ENCODE measurements around the gene SEC61A2. TPM values are rescaled to one million over a fixed set of nuclear protein-coding genes. Genes with fewer than 3 reads are reported as not detected.
"Not testable (repeated sequence)": the region's sequence is repeated elsewhere in the genome, so short reads cannot be mapped to it uniquely, and the experiment has no call there.

Gene SEC61A2
- total RNA-seq, 1 donor from 2014 or later = 13.9 TPM

DNA sequence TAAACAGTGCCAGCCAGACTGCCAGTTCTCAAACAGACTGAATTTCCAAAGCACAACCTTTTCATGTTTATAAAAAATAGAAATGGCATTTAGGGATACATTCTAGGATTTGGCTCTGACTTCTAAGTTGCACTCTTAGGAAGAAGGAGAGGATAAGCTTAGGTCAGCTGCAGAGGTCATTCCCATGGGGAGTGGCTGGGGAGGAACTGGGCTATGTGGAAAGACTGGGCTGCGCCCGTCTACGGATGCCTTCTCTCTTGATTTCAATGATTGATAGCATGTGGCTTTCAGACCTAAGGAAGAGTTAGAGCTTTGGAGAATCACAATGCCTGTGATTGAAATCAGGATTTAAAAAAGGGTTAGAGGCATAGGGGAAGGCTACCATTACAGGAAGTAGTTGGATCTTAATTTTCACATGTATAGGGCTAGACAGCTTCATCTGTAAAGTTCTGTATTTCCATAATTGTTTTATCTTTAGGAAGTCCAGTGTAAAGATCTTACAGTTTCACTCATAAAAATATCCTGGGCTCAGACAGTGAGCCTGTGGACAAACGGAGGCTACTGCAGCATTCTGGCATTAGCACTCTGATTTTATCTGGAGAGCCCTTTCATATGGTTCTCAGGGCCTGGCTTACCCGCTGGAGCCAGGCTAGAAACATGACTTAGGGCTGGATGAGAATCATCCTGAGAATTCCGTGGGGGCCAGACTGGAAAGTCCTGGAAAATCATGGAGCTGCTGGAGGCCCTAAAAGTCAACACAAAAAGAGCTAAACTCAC, 36.7 kb downstream of the SEC61A2 start:
- DNase-seq (ENCODE audit: extremely low spot score, unreplicated experiment) = no peak
- Mint-ChIP-seq H3K27ac (ENCODE audit: unreplicated experiment) (no peak overlapping the region), H3K4me1 (ENCODE audit: unreplicated experiment) (no peaks in the 10 kb centered on the region), H3K27me3 (ENCODE audit: unreplicated experiment) (no peaks in the 10 kb centered on the region), H3K4me3 (ENCODE audit: unreplicated experiment) (no peak overlapping the region), H3K36me3 (ENCODE audit: unreplicated experiment) (peaks cover 45% of the 10 kb centered on the region), H3K9me3 (ENCODE audit: unreplicated experiment) (no peaks in the 10 kb centered on the region)
- TF ChIP-seq, protein P1, sequence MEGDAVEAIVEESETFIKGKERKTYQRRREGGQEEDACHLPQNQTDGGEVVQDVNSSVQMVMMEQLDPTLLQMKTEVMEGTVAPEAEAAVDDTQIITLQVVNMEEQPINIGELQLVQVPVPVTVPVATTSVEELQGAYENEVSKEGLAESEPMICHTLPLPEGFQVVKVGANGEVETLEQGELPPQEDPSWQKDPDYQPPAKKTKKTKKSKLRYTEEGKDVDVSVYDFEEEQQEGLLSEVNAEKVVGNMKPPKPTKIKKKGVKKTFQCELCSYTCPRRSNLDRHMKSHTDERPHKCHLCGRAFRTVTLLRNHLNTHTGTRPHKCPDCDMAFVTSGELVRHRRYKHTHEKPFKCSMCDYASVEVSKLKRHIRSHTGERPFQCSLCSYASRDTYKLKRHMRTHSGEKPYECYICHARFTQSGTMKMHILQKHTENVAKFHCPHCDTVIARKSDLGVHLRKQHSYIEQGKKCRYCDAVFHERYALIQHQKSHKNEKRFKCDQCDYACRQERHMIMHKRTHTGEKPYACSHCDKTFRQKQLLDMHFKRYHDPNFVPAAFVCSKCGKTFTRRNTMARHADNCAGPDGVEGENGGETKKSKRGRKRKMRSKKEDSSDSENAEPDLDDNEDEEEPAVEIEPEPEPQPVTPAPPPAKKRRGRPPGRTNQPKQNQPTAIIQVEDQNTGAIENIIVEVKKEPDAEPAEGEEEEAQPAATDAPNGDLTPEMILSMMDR (IDR thresholded peaks at IDR 0.05) = no peak

- H3K27ac Mint-ChIP-seq (ENCODE audit: unreplicated experiment); DNase-seq (ENCODE audit: extremely low spot score, unreplicated experiment); H3K4me3 Mint-ChIP-seq (ENCODE audit: unreplicated experiment); H3K9me3 Mint-ChIP-seq (ENCODE audit: unreplicated experiment); H3K4me1 Mint-ChIP-seq (ENCODE audit: unreplicated experiment); H3K27me3 Mint-ChIP-seq (ENCODE audit: unreplicated experiment): not testable (repeated sequence)
- peaks cover 38% of the 10 kb centered on the region for H3K36me3 Mint-ChIP-seq (ENCODE audit: unreplicated experiment)
Measured at GRCh38 chr10:12171512-12171911, 42.0 kb downstream of the SEC61A2 start.

GRCh38 chr10:12177642-12178041, 48.2 kb downstream of the SEC61A2 start:
- no peak overlapping the region for H3K4me3 Mint-ChIP-seq (ENCODE audit: unreplicated experiment)
- no peaks in the 10 kb centered on the region for H3K9me3 Mint-ChIP-seq (ENCODE audit: unreplicated experiment)
- peaks cover 21% of the 10 kb centered on the region for H3K36me3 Mint-ChIP-seq (ENCODE audit: unreplicated experiment)
- H3K27me3 Mint-ChIP-seq (ENCODE audit: unreplicated experiment) = no peaks in the 10 kb centered on the region
- no peak overlapping the region for H3K27ac Mint-ChIP-seq (ENCODE audit: unreplicated experiment)
- DNase-seq (ENCODE audit: extremely low spot score, unreplicated experiment) = no peak
- TF ChIP-seq, protein P1 (IDR thresholded peaks at IDR 0.05) = no peak
- H3K4me1 Mint-ChIP-seq (ENCODE audit: unreplicated experiment) = no peaks in the 10 kb centered on the region

- H3K36me3 Mint-ChIP-seq (ENCODE audit: unreplicated experiment) = peaks cover 19% of the 10 kb centered on the region
- TF ChIP-seq, protein P1 (IDR thresholded peaks at IDR 0.05) = no peak
- no peak overlapping the region for H3K4me3 Mint-ChIP-seq (ENCODE audit: unreplicated experiment)
- H3K9me3 Mint-ChIP-seq (ENCODE audit: unreplicated experiment) = no peaks in the 10 kb centered on the region
- H3K27me3 Mint-ChIP-seq (ENCODE audit: unreplicated experiment) = no peaks in the 10 kb centered on the region
- no peak for DNase-seq (ENCODE audit: extremely low spot score, unreplicated experiment)
- no peaks in the 10 kb centered on the region for H3K4me1 Mint-ChIP-seq (ENCODE audit: unreplicated experiment)
- H3K27ac Mint-ChIP-seq (ENCODE audit: unreplicated experiment) = no peak overlapping the region
Measured at GRCh38 chr10:12179606-12180170, 50.2 kb downstream of the SEC61A2 start.

- Mint-ChIP-seq H3K27ac (ENCODE audit: unreplicated experiment) (no peak overlapping the region), H3K27me3 (ENCODE audit: unreplicated experiment) (no peaks in the 10 kb centered on the region), H3K4me1 (ENCODE audit: unreplicated experiment) (no peaks in the 10 kb centered on the region), H3K36me3 (ENCODE audit: unreplicated experiment) (peaks cover 25% of the 10 kb centered on the region), H3K9me3 (ENCODE audit: unreplicated experiment) (no peaks in the 10 kb centered on the region), H3K4me3 (ENCODE audit: unreplicated experiment) (no peak overlapping the region)
- TF ChIP-seq, protein P1 (IDR thresholded peaks at IDR 0.05) = no peak
- DNase-seq (ENCODE audit: extremely low spot score, unreplicated experiment) = no peak
Measured at GRCh38 chr10:12180221-12180974, 50.9 kb downstream of the SEC61A2 start.
